ENCODE results near the gene ANKRD52.

DNA sequence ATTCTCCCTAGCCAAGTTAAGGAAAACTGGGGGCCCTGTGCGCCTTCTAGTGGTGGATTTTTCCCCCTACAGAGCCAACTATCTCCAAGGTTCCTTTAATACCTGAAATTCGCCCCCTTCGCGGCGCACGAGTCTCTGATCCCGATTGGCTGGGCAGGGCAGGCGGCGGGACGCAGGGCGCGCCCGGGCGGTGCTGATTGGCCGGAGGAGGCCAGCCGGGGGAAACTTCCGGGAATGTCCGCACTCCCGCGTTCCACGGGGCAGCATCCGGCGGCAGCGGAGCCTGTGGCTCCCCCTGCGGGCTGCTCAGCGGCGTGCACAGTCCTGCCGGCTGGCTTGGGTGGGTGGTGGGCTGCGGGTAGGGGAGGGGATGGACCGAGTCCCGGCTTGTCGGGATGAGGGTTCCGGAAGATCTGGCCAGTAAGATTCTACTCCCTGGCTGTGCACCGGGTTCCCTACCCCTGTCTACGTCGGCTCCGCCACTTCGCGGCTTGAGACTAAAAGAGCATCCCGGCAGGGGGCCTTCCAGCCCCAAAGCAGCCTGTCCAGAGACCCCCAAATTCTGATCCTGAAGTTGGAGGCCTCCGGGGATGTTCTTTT is 34.0 kb downstream of the ANKRD52 start, which contains the start of gene NABP2:
- TF ChIP-seq, protein P1, sequence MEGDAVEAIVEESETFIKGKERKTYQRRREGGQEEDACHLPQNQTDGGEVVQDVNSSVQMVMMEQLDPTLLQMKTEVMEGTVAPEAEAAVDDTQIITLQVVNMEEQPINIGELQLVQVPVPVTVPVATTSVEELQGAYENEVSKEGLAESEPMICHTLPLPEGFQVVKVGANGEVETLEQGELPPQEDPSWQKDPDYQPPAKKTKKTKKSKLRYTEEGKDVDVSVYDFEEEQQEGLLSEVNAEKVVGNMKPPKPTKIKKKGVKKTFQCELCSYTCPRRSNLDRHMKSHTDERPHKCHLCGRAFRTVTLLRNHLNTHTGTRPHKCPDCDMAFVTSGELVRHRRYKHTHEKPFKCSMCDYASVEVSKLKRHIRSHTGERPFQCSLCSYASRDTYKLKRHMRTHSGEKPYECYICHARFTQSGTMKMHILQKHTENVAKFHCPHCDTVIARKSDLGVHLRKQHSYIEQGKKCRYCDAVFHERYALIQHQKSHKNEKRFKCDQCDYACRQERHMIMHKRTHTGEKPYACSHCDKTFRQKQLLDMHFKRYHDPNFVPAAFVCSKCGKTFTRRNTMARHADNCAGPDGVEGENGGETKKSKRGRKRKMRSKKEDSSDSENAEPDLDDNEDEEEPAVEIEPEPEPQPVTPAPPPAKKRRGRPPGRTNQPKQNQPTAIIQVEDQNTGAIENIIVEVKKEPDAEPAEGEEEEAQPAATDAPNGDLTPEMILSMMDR (IDR thresholded peaks at IDR 0.05), result peak; percentile 79
- TF ChIP-seq EZH2 (IDR thresholded peaks at IDR 0.05) (no peak), EZH2phosphoT487 (IDR thresholded peaks at IDR 0.05) (no peak)

Measured in neural progenitor cell (in vitro differentiated cells).